Fibroblast of villous mesenchyme (primary cell): ENCODE data around the gene RNF148. TPM values are rescaled to one million over a fixed set of nuclear protein-coding genes. Genes with fewer than 3 reads are reported as not detected.

Experiments
- DNase-seq: peaks from one replicate; pipeline ENCODE4 v3.0.0-alpha.2; 2010; ENCODE audit warnings: low read depth
- H3K4me3 ChIP-seq: 2 replicates; pipeline ENCODE4 v1.5.1; 2011; ENCODE audit warnings: low read depth, mild to moderate bottlenecking, low read length
- CTCF ChIP-seq: IDR thresholded peaks from 2 replicates; pipeline ENCODE4 v1.5.1; 2012; ENCODE audit warnings: low read depth, mild to moderate bottlenecking, low read length; ENCODE audit not compliant: insufficient read depth
- total RNA-seq: library from RNA; depleted of rRNA; stranded (reverse); fragments of >200 nt; gene quantifications from 2 replicates; pipeline ENCODE4 v1.2.3, GENCODE V29; 2012

Gene RNF148
- total RNA-seq, 1 donor = 0.43 TPM

GRCh38 chr7:122692769-122693309, 9.9 kb downstream of the RNF148 start:
- H3K4me3 ChIP-seq = no peak overlapping the region

GRCh38 chr7:122691569-122692235, 11.0 kb downstream of the RNF148 start:
- DNase-seq = no peak
- TF ChIP-seq CTCF = no peak
- no peak overlapping the region for H3K4me3 ChIP-seq

More at GRCh38 chr7:122692769-122693309, 9.9 kb downstream of the RNF148 start:
- DNase-seq = no peak
- TF ChIP-seq CTCF = no peak

GRCh38 chr7:122689346-122690109, 13.2 kb downstream of the RNF148 start:
- TF ChIP-seq CTCF = no peak
- no peak overlapping the region for H3K4me3 ChIP-seq
- no peak for DNase-seq

GRCh38 chr7:122688400-122688998, 14.2 kb downstream of the RNF148 start:
- no peak for DNase-seq
- no peak overlapping the region for H3K4me3 ChIP-seq
- no peak for TF ChIP-seq CTCF

- no peak for DNase-seq
- no peak overlapping the region for H3K4me3 ChIP-seq
- TF ChIP-seq CTCF = no peak
Measured at GRCh38 chr7:122686360-122686878, 16.3 kb downstream of the RNF148 start.

GRCh38 chr7:122684504-122684903, 18.2 kb downstream of the RNF148 start:
- TF ChIP-seq CTCF = no peak
- no peak overlapping the region for H3K4me3 ChIP-seq
- no peak for DNase-seq
